ENCODE results near the gene GPR156.

DNA sequence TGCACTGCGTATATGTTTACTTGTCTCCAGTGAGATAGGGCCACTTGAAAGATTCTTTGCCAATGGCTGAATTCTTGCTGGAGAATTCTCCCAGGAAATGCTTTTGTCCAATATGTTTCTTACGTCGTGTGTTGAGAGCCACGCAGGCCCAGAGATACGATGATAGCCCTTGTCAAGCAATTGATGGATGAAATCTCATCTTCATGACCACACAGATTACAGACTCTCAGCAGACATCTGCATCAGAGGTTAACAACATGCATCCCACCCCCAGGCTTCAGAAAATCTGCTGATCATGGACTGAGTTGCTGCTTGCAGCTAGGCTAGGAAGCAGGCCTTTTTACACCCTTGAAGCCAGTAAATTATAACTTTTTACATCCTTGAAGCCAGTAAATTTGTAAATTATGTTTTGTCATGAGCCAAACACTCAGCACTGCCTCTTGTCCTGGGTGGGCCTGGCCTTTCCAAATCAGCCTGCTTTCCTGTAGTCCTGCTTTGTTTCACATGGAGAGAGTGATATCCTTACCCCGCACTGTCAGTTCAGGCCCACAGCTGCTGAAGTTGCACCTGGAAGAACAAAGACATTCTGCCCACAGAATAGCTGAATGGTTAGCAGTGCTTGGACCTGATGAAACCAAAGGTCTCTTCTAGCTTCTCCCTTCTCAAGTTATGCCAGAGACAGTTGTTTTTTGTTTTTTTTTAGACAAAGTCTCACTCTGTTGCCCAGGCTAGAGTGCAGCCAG, 84.4 kb downstream of the GPR156 start:
- TF ChIP-seq, protein P1, sequence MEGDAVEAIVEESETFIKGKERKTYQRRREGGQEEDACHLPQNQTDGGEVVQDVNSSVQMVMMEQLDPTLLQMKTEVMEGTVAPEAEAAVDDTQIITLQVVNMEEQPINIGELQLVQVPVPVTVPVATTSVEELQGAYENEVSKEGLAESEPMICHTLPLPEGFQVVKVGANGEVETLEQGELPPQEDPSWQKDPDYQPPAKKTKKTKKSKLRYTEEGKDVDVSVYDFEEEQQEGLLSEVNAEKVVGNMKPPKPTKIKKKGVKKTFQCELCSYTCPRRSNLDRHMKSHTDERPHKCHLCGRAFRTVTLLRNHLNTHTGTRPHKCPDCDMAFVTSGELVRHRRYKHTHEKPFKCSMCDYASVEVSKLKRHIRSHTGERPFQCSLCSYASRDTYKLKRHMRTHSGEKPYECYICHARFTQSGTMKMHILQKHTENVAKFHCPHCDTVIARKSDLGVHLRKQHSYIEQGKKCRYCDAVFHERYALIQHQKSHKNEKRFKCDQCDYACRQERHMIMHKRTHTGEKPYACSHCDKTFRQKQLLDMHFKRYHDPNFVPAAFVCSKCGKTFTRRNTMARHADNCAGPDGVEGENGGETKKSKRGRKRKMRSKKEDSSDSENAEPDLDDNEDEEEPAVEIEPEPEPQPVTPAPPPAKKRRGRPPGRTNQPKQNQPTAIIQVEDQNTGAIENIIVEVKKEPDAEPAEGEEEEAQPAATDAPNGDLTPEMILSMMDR (IDR thresholded peaks at IDR 0.05; ENCODE audit: insufficient read depth, low read length, poor library complexity, severe bottlenecking): no peak
- TF ChIP-seq EZH2phosphoT487 (conservative IDR thresholded peaks at IDR 0.05; ENCODE audit: low read length): no peak
